Measurements from ENCODE around the gene NOL3.

NOL3 gene

DNA sequence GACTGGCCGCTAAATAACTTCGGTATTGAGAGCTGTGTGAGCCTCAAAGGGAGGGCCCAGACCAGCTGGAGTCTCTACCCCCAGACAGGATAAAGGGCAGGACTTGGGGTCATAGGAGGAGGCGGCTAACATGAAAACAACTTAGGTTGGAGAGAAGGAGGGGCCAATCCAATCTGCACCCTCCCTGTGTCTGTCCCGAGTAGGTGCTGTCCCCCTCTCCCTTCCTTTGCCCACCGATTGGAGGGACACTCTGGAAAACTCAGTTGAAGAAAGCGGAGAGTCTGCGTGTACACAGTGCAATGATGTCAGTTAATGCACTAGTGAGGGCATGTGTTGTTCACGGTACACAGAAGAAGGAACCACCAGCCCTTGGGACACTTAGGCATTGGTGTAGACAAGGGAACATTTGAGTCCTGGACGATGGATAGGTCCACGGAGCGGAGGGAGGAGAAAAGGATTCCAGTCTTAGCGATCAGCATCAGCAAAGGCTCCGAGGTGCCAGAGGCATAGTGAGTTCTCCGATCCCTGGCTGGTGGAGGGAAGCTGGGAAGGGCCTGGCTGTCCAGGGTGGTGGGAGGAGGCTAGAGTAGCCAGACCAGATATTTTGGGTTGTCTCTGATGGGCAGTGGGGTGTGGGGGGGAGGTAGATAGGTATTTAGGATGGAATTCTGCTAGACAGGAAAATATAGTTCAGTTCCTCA is 761 bp downstream of the NOL3 start:
- no peak for DNase-seq (ENCODE audit: low read depth in 2 of 2)

DNA sequence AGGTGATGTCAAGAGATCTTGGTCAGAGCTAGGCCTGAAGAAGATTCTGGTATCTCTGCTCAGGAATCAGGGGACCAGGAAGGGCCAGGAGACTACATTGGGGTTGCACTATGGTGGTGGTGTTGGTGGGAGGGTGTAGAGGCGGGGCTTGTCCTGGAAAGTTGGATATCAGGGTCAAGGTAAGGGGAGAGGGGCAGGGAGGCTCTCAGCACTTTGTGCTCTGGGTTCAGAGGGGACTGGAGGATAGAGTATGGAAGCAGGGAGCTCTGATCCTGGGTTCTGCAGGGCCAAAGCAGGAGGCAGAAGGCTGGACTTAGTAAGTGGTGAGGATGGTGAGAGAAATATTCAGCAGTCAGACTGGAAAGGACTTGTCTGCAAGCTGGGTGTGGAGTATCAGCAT is 3.0 kb downstream of the NOL3 start:
- DNase-seq (ENCODE audit: low read depth in 2 of 2), result no peak

DNA sequence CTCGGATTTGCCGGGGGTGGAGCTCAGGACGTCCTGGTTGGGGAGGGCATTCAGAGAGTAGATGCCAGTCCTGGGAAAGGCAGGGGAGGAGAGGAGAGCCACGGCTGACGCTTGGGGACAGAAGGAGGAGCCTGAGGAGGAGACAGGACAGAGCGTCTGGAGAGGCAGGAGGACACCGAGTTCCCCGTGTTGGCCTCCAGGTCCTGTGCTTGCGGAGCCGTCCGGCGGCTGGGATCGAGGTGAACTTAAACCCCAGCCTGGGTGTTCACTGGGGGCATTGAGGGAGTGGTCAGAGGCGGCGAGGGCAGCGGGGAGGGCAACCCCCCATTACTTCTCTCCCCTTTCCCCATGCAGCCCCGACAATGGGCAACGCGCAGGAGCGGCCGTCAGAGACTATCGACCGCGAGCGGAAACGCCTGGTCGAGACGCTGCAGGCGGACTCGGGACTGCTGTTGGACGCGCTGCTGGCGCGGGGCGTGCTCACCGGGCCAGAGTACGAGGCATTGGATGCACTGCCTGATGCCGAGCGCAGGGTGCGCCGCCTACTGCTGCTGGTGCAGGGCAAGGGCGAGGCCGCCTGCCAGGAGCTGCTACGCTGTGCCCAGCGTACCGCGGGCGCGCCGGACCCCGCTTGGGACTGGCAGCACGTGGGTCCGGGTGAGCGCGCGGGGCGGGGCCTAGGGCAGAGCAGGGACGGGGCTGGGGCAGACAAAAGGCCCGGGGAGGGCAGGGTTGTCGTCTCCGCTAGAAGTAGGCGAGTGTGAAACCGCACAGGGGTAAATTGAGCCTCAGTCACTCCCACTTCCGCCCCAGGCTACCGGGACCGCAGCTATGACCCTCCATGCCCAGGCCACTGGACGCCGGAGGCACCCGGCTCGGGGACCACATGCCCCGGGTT is 3.7 kb downstream of the NOL3 start:
- peak in 1 of 2 donors; percentile 48 for DNase-seq (ENCODE audit: low read depth in 2 of 2)

GRCh38 chr16:67174706-67175231 is 4.4 kb downstream of the NOL3 start:
- no peak for DNase-seq (ENCODE audit: low read depth in 2 of 2)

DNA sequence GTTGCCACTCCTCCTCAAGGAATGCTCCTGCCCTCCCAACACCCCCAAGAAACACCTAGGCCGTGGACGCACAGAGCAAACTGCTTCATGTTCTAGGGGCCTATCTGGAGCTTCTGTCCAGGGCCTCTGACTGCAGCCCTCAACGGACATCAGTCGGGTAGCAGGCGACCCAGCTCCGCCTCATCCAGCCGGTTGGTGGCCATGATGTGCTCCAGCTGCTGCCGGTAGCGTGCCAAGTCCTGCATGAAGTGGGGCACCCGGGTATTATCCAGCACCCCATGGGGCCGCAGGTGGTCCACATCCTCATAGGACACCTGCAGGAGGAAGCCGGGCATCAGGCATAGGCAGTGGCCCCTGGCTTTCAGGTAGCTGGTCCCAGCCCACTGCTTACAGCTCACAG is 6.3 kb downstream of the NOL3 start:
- DNase-seq (ENCODE audit: low read depth in 2 of 2), result no peak

- DNase-seq (ENCODE audit: low read depth in 2 of 2), result no peak
Measured at GRCh38 chr16:67177743-67178699, 7.7 kb downstream of the NOL3 start.

GRCh38 chr16:67179421-67180080 is 9.2 kb downstream of the NOL3 start:
- DNase-seq (ENCODE audit: low read depth in 2 of 2), result no peak

- DNase-seq (ENCODE audit: low read depth in 2 of 2), result no peak
Measured at GRCh38 chr16:67180166-67180565, 9.8 kb downstream of the NOL3 start.

DNA sequence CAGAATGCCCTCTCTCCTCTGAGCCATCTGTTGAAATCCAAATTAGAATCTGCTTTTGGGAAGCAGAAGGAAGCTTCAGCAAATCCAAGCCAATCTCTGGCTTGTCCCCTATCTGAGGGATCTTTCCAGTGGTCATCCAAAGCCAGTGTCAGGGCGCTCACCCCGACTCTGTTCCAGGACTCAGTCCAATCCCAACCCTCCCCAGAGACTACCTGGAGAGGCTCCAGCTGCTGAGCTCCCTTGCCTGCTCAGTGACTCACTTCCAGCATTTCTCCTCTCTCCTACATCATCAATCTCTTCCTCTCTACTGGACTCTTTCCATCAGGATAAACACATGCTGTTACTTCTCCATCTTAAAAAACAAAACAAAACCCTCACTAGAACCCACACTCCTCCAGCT is 11.0 kb downstream of the NOL3 start:
- DNase-seq (ENCODE audit: low read depth in 2 of 2), result no peak

GRCh38 chr16:67182288-67182687 is 11.9 kb downstream of the NOL3 start:
- no peak for DNase-seq (ENCODE audit: low read depth in 2 of 2)

- no peak for DNase-seq (ENCODE audit: low read depth in 2 of 2)
Measured at GRCh38 chr16:67183284-67183626, 12.9 kb downstream of the NOL3 start.

DNA sequence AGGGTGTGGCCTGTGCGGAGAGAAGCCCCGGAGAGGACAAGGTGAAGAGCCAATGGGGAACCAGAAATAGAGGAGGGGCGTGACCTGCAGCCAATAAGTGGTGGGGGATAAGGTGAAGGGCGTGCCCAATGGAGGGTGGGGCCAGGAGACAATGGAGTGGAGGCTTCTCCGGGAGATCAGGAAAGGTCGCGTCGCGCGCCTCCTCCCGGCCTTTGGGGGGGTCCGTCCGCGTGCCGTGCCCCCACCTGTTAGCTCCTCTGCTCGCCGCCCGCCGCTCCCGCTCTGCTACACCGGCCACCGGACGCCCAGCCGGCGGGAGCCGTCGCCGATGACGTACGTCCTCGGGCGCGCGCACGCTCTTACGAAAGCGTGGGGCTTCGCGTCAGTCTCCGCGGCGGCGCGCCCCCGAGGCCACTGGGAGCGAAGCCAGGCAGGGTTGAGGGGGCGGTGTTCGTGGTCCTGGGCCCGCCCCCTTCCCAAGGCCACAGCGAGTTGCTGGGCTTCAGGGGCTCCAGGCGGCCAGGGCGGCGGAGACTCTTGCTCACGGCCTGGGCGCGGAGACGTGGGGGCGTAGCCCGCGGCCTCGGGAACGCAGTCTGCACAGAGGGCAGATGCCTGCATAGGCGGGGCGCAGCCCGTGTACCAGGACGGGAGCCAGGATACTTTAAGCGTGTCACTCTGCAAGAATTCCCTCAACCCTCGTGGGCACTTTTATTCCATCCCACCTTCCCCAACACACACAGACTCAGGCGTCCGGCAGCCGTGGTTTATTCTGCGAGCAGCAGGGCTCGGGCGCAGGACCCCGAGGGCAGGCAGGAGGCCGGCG is 13.5 kb downstream of the NOL3 start, which contains the start of gene MATCAP1:
TSS of gene MATCAP1 (minus strand) at position 337 of the 826 bp plus-strand sequence. CDS start 3,353 bp downstream, outside the sequence.
- DNase-seq (ENCODE audit: low read depth in 2 of 2), result peak; percentile 86 to 88

DNA sequence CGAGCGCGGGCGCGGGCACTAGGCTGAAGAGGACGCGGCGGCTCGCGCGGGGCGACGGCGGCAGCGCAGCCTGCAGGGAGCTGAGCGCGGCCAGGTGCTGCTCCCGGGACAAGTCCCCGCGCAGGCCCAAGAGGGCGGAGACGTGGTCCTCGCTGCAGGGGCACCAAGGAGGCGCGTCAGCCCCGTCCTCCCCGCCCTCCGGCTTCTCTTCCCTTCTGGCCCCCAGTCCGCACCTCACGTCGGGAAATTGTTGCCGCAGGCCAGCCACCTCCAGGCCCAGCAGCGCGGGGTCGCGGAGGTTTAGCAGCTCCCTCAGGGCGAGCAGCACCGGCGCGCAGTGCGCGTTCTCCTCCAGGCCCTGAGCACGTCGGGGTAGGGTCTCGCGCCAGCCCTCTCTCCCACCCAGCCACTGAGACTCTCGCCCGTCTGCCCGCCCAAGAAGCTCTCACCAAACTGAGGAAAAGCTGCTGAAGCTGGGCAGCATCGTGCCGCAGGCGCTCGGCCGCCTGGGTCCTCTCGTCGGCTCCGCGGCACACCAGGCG is 14.2 kb downstream of the NOL3 start:
- no peak for DNase-seq (ENCODE audit: low read depth in 2 of 2)

DNA sequence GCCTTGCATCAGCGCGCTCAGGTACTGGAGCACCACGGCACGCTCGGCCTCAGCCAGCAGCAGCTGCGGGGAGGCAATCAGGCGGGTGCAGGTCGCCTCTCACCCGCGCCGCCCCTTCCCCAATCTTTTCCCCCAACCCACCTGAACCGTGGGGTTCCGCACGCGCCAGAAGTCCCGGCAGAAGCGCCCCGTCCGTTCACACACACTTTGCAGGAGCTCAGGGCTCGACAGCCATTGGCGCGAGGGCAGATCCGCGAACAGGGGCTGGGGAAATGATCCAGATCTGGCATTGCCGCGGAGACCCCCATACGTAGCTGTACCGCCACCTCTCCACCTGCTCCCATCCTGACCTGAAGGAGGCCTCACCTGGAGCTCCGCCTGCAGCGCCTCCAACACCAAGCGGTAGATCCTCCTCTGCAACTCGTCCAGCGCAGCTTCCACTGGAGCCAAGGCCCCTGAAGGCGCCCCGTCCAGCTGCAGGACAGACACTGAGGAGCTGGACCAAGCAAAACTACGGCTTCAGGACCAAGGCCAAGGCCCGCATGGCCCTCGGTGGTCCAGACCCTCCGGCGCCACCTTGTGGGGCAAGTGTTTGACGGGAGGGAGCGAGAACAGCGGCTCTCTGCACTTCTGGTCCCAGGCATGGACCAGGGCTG is 14.8 kb downstream of the NOL3 start:
- peak; percentile 70 to 80 for DNase-seq (ENCODE audit: low read depth in 2 of 2)

GRCh38 chr16:67185651-67186134 is 15.4 kb downstream of the NOL3 start:
- DNase-seq (ENCODE audit: low read depth in 2 of 2), result no peak

DNA sequence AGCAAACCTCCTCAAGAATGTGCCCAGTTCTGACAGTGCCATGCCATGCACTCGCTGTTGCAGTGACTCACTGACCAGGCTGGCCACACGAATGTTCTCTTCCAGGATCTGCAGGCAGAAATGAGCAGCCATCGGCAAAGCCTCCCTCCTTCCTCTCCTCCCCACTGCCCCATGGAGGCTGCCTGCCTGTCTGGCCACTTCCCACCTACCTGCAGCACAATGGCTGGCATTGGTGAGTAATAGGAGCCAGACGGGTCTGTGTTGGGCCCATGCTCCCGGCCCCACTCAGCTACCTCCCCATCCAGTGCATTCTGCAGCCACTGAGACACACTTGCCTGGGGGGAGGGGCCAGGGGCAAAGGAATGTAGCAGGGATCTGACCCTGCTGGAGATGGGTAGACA is 16.2 kb downstream of the NOL3 start:
- DNase-seq (ENCODE audit: low read depth in 2 of 2), result no peak

GRCh38 chr16:67187175-67187890 is 17.0 kb downstream of the NOL3 start:
- no peak for DNase-seq (ENCODE audit: low read depth in 2 of 2)

- DNase-seq (ENCODE audit: low read depth in 2 of 2), result no peak
Measured at GRCh38 chr16:67188323-67188722, 18.0 kb downstream of the NOL3 start.

GRCh38 chr16:67188798-67189197 is 18.5 kb downstream of the NOL3 start:
- DNase-seq (ENCODE audit: low read depth in 2 of 2), result no peak
